Transverse colon (tissue), 4 donors: ENCODE results near the gene SLC24A4.

Experiments
- CTCF ChIP-seq, 5 experiments: fragments of 200-600 bp in 3 of 5; fragments of 450-650 bp in 2 of 5; sonication (generic) in 3 of 5; IDR thresholded peaks; 1 replicate in 2 of 5; 2 replicates in 3 of 5; pipeline ENCODE4 v1.5.1; 2016 to 2017; ENCODE audit warnings: antibody characterized with exemption in 5 of 5, inconsistent platforms in 3 of 5, mild to moderate bottlenecking in 2 of 5, moderate library complexity in 1 of 5
- POLR2A ChIP-seq: fragments of 450-650 bp; IDR thresholded peaks from one replicate; pipeline ENCODE4 v1.6.1; 2016; ENCODE audit warnings: antibody characterized with exemption, mild to moderate bottlenecking, moderate library complexity
- POLR2AphosphoS5 ChIP-seq, 3 donors: sonication (generic); formaldehyde crosslinking; IDR thresholded peaks; one replicate each; pipeline ENCODE4 v1.6.1; 2016; ENCODE audit warnings: antibody characterized with exemption in 3 of 3

- no peak for TF ChIP-seq CTCF (IDR thresholded peaks at IDR 0.05)
- TF ChIP-seq POLR2A, result no peak
- TF ChIP-seq POLR2AphosphoS5 (IDR thresholded peaks at IDR 0.05), result no peak
Observed at GRCh38 chr14:92506231-92506630, 183.3 kb downstream of the SLC24A4 start.
